GM19438 (cell line): ENCODE data around the gene ETF1.
"Not testable (repeated sequence)": the region's sequence is repeated elsewhere in the genome, so short reads cannot be mapped to it uniquely, and the experiment has no call there.

Source experiments
- ATAC-seq: cut with Tn5 transposase; IDR thresholded peaks from one replicate; pipeline ENCODE4 v1.9.1; 2021; ENCODE audit warnings: low read depth; ENCODE audit not compliant: unreplicated experiment

ETF1 gene

GRCh38 chr5:138533973-138534941 is 8.8 kb downstream of the ETF1 start:
- ATAC-seq, result no peak

- ATAC-seq, result no peak
Measured at GRCh38 chr5:138529812-138530211, 13.2 kb downstream of the ETF1 start.

GRCh38 chr5:138528744-138529469 is 14.1 kb downstream of the ETF1 start:
- no peak for ATAC-seq

GRCh38 chr5:138528208-138528607 is 14.8 kb downstream of the ETF1 start:
- ATAC-seq, result no peak

GRCh38 chr5:138527170-138527569 is 15.9 kb downstream of the ETF1 start:
- no peak for ATAC-seq

DNA sequence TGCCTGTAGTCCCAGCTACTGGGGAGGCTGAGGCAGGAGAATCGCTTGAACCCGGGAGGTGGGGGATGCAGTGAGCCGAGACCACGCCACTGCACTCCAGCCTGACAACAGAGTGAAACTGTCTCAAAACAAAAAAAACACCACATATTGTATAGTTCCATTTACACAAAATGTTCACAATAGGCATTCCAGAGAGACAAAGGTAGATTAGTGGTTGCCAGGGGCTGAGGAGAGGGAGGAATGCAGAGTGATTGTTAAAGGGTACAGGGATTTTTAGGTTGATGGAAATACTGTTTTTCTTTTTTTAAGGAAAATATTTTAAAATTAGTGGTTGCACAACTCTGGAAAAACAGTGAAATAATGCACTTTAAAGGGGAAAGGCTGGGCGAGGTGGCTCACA is 19.6 kb downstream of the ETF1 start:
- no peak for ATAC-seq

DNA sequence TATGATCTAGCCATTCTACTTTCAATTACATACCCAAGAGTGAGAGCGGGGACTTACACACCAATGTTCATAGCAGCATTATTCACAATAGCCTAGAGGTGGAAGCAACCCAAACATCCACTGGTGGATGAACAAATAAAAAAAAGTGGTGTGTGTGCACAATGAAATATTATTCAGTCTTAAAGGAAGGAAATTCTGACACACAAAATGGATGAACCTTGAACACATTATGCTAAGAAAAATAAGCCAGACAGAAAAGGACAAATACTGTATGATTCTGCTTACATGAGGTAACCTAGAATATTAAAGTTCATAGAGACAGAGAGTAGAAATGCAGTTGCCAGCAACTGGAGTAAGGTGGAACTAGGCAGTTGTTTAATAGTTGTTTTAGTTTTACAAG is 22.1 kb downstream of the ETF1 start:
- ATAC-seq, result no peak

DNA sequence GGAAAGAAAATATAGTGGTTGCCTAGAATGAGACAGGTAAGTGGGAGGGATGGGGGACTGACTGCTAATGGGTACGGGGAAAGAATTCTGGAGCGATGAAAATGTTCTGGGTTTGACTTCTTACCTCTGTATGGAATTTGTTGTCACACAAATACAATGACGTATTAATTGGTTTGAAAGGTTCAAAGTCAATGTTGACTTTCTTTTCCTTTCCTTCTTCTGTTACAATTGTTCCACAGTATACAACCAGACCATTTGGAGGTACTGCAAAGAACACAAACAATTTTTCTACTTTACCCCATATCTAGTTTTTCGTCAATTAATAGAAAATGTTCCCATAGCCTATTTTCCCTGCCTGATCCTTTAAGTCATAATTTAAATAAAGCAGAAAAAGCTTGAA is 25.6 kb downstream of the ETF1 start:
- no peak for ATAC-seq

GRCh38 chr5:138515556-138516245 is 27.3 kb downstream of the ETF1 start:
- ATAC-seq, result no peak

GRCh38 chr5:138514021-138514420 is 29.0 kb downstream of the ETF1 start:
- ATAC-seq, result no peak

- ATAC-seq, result no peak
Measured at GRCh38 chr5:138508958-138509357, 34.1 kb downstream of the ETF1 start.

DNA sequence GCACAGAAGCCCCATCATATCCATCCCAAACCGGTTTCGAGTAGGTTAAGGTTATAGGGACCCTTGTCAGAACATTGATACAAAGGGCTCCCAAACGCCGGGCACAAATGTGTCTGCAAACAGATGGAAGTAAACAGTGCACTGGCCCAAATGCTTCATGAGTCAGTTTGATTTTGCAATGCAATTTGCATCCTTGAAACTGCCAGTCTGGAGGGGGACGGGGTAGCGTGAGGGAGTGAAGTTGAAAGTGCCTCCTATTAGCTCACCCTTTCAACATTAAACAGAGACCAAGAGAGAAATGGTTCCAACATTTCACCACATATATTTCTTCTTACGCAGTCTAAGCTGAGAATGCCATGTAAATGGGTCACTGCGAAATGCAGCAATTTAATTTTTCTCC is 35.6 kb downstream of the ETF1 start:
- ATAC-seq, result not testable (repeated sequence)

DNA sequence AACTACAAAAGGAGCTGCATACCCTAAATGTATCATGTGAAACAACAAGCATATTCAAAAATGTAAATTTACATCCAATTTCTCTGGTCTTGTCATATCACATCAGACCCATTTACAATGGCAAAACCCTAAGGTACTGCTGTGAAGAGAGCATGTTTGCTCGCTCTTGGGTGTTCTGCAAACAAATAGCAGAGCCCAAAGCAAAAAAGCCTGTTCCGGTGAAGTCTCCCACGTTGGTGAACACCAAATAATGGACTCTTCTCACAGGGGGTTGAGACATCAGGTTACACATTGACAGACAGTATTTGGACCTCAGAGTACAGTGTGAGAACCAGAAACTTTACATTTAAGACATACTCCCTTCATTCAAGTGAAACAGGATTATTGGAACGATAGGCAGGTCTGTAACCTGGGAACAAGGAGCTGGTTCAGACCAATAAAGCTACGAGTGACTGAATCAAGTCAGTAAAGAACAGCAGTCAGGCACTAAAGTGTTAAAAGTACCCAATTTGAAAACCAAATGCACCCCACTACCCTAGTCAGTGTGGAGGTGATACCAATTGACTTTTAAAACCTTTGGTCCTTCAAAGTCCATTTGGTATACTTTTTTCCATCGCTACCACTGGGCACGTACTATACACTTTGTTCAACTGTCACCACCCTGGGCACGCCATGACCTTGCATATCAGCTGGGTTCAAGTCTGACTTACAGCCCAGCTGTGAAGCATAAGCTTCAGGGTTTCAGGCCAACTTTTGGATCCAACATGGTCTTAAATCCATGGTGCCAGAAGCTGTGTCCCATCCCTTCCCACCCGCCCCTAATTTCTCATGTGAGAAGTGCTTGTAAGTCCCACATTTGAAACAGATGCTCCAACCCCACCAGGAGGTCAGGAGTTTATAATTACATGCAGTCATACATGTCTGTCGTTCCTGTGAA is 36.4 kb downstream of the ETF1 start:
- no peak for ATAC-seq

GRCh38 chr5:138504799-138505198 is 38.2 kb downstream of the ETF1 start:
- no peak for ATAC-seq

DNA sequence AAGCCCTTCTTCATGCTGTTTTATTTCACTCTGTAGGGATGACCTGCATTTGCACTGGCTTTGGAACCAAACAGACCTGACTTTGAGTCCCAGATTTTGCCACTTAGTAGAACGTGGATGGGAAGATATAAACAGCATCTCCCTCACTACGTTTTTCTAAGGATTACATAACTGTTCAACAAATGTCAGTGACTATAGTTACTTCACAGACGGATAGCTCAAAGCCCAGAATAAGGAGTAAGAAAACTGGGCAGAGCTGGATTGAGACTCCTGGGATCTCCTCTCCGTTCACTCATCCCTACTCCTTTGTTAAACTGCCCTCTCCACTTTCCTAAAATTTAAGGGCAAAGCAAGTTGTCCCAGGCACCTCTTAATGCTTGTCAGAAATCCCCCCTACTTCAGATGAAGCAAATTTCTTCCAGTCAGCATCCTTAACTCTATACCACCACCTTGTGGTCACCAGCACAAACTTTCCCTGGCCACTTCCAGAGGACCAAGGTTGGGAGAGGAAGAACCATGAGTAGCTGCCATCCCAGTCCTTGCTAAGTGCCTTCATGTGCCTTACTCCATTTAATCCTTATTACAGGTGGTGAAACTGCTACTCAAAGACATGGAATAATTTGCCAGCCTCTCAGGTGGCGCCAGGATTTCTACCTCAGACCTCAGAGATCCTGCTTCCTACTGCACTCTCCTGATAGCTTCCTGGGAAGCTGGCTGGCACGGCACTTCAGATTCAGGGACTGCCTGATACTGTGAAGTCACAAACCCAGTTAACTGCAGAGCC is 39.4 kb downstream of the ETF1 start:
- ATAC-seq, result no peak

GRCh38 chr5:138502521-138502920 is 40.5 kb downstream of the ETF1 start:
- ATAC-seq, result no peak

DNA sequence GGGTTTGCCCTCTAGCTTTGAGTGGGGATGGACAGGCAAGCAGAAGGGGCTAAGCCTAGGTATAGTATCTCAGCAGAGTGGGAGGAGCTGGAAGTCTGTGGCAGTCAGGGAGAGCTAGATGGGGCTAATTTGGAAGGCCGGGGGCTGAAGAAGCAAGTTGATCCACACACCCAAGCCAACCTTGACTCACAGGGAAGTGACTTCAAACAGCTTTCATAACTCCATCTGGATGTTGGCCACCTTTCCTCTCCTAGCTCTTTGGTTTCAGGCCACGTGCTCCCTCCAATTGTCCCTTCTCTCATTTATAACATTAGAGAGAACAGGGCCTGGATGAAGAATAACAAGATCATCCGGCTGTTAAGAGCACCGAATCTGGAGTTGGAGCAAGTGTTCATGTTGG is 40.9 kb downstream of the ETF1 start:
- no peak for ATAC-seq

DNA sequence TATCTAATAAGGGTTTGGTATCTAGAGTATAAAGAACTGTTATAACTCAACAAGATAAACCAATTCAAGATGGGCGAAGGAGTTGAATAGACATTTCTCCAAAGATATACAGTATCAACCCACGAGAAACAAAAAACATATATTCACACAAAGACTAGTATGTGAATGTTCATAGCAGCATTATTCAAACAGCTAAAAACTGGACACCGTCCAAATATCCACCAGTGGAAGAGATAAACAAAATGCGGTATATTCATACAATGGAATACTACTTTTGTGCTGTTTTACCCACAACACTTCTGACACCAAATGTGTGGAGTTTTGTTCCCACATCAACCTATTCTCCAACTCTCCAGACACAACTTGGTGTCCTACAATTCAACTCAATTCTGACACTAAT is 44.7 kb downstream of the ETF1 start:
- no peak for ATAC-seq

GRCh38 chr5:138495351-138495750 is 47.7 kb downstream of the ETF1 start:
- no peak for ATAC-seq
